ENCODE measurements around the gene CATSPER3.
A peak's percentile ranks its signal among the peaks of the same experiment; 100 is the strongest.

CATSPER3 gene

GRCh38 chr5:135031813-135032694, 64.3 kb downstream of the CATSPER3 start:
- DNase-seq: peak; percentile 18

- DNase-seq: peak; percentile 23
Measured at GRCh38 chr5:135032695-135032998, 64.9 kb downstream of the CATSPER3 start.

GRCh38 chr5:135032999-135033861, 65.5 kb downstream of the CATSPER3 start:
- DNase-seq: peak; percentile 36

- DNase-seq: no peak
Measured at GRCh38 chr5:135033901-135034235, 66.2 kb downstream of the CATSPER3 start, which contains the start of gene PITX1. TSS of gene PITX1 (minus strand) at chr5:135034228. CDS start at chr5:135033881, 347 bp downstream.

- peak; percentile 50 for DNase-seq
Measured at GRCh38 chr5:135034236-135034962, 66.7 kb downstream of the CATSPER3 start.

GRCh38 chr5:135034963-135035677, 67.4 kb downstream of the CATSPER3 start:
- no peak for DNase-seq

DNA sequence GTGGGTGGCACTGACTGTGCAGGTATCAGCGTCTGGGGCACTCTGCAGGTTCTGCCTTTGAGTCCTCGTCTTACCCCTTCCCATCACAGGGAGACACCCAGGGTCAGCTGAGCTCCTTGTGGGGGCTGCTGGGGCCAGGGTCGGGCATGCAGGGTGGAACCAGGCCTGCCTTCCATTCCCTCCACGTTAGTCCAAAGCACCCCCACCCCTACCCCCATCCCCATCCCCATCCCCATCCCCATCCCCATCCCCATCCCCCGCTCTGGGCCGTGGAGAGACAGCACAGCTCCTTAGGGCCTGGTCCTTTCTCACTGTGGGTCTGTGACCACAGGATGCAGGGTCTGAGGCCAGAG, 67.9 kb downstream of the CATSPER3 start:
- no peak for DNase-seq

DNA sequence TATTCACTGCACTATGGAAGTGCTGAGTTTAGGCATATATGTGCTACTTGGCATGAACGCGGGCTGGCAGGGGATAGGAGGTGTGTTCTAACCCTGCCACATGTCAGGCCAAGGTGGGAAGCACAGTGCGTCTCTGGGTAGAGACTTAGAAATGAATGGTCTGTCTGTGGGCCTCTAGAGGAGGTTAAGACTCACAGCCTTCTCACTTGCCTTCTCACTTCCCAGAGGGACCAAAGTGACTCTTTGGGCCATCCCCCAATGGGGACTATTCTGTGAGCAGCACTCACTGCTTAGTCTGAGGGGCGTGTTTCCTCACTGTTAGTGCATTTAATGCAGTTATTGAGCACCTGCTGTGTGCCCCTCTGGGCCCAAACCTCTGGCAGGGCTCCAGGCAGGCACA, 68.7 kb downstream of the CATSPER3 start:
- DNase-seq: peak; percentile 19

DNA sequence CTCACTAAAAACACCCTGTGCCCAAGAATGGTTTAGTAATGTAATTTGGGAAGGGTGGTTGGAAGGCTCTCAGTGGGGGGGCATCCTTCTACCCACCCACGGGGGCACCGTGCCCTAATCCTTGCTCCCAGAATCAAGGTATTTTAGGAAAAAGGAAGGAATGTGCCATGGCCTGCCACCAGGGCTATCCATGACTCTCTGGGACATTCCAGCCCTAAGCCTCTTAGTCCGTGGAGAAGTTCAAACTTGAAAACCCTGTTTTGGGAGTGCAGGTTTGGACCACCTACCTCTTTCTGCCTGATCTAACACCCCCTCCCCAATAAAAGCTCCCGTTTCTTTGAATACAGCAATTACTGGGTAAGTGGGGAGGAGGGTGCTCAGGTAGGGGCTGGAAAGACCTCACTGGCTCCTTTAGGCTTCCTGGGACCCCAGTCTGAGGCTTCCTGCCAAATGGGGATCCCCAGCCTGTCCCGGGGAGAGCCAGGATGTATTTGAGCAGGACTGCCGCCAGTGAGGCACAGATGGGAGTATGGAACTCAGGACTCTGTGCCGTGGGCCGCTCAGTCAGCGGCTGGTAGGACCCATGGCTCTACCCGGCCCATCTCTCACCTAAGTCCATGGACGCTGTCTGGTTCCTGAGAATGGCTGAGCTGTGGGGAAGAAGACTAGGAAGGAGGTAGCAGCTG, 70.0 kb downstream of the CATSPER3 start:
- no peak for DNase-seq

- no peak for DNase-seq
Measured at GRCh38 chr5:135038205-135038812, 70.6 kb downstream of the CATSPER3 start.

DNA sequence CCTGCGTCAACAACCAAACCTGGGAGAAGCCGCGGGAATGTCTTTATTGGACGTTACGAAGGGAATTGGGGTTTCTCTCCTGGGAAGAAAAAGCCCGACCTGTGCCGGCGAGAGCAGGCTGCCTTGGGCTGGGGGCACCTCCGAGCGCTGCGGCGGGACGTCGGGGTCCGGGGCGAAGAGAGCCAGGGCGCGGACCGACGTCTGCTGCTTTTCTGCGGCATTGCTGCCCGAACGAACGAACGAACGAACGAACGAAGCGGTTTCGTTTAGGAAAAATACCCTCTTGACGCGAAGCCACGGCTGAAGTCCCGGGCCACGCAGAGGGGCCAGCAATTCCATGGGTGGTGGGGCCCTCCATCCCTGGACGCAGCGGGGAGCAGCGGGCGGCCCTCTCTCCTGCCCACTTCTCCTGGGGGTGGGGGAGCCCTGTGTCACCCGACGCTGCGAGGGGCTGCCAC, 71.1 kb downstream of the CATSPER3 start:
- DNase-seq: no peak

DNA sequence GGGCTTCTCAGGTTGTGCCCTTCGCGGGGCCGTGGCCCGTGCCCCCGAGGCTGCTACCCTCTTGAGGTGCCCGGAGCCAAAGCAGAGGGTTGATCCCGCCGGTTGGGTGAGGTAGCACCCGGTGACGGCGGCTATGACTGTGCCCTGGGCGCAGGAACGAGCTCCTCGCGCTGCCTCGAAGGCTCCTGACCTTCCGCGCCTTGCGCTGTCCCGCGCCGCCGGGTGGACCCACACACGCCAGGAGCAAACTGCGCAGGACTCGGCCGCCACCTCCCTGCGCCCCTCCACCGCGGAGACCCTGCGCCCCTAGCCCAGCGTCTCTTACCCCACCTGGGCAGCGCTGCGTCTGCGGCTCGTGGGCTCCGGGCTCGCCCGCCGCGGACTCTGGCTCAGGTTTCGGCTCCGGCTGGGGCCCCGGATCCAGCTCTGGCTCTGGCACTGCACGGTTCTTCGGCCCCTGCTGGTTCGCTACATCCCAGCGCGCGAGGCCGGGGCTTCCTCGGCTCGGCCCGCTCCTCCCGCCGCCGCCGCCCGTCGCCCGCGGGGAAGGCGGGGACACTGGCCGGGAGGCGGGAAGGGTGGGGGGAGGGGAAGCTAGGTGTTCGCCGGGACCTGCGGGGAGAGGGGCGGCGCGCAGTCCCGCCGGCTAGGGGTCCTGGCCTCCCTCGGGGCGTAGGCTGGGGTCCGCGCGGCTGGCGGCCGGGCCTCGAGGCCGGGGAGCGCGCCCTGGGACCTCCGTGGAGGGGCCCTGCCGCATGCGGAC, 71.7 kb downstream of the CATSPER3 start:
- DNase-seq: peak; percentile 25

DNA sequence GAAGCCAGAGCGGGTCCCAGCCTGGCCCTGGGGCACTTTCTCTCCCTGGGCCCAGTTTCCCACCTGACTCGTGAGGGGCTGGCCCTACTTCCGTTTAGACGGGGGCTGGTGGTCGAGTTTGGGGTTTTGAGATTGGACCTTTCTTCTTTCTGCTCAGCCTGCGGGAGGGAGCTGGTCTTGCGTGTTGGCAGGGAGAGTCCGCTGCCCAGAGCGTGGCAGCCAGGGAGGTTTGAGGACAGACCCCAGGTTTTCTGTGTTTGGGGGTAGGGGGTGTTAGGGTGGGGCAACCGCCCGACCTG, 72.3 kb downstream of the CATSPER3 start:
- DNase-seq: no peak

GRCh38 chr5:135040333-135041144, 72.8 kb downstream of the CATSPER3 start:
- DNase-seq: peak; percentile 21

- no peak for DNase-seq
Measured at GRCh38 chr5:135041145-135041587, 73.5 kb downstream of the CATSPER3 start.

GRCh38 chr5:135041726-135042125, 74.0 kb downstream of the CATSPER3 start:
- no peak for DNase-seq

DNA sequence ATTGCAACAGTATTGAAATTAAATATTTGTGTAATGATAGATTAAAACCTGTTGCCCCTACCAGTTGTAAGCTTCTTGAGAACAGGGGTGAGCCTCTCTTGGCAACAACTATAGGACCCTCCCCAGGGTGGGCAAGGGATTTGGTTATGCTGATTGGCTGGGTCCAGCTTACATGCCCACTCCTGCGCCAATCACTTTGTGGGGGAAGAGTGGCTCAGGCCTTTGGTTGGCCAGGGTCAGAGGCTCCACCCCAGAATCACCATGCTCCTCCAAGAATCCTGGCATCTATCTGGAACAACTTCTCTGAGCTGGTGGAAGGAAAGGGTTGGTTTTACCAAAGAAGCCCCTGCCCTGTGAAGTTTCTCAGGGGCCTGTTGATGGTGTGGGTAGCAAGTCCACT, 74.9 kb downstream of the CATSPER3 start:
- no peak for DNase-seq

- DNase-seq: no peak
Measured at GRCh38 chr5:135045488-135045887, 77.8 kb downstream of the CATSPER3 start.

DNA sequence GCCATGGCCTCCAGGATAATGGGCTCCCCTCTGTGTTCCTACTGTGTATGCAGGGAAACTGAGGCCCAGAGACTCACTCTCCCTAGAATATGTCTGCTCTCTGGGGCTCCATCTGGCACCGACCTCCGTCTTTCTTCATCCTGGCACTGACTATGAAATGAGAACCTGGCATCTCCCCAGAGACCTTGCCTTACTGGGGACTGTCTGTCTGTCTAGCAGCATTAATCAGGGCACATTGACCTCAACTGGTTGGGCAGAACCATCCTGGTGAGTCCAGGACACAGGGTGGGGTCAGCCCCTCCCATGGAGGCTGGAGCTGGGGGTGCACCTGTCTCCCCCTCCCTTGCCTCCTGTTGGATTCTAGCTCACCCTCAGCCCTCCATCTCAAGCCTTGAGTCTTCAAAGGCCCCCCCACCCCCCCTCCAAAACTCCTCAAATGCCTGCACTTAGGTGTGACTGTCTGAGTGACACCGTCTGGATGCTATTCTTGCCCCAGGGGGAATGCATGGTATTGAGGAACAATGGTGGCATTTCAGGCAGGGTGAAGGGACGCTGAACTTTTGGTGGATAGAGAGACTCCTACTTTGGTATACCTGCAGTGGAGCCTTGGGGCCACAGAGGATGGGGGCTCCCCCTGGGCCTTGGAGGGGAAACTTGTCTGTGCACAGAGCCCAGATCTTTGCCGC, 79.1 kb downstream of the CATSPER3 start:
- DNase-seq: no peak

- DNase-seq: no peak
Measured at GRCh38 chr5:135047347-135047695, 79.6 kb downstream of the CATSPER3 start.
